LNCaP clone FGC (cell line): ENCODE results near the gene FSTL4.

Experiments used
- DNase-seq: peaks from one replicate; pipeline ENCODE4 v3.0.0-alpha.2; 2011; ENCODE audit warnings: low read depth
- H3K4me3 ChIP-seq: 2 replicates; pipeline ENCODE4 v1.5.1; 2011; ENCODE audit warnings: mild to moderate bottlenecking, low read depth, low read length, control low read depth
- CTCF ChIP-seq: IDR thresholded peaks from 2 replicates; pipeline ENCODE4 v1.5.1; 2012; ENCODE audit warnings: mild to moderate bottlenecking; ENCODE audit not compliant: control insufficient read depth, insufficient read depth; ENCODE audit errors: extremely low read depth

The FSTL4 gene

GRCh38 chr5:133400831-133401351, 211.4 kb downstream of the FSTL4 start:
- no peak for DNase-seq
- H3K4me3 ChIP-seq: no peak overlapping the region
- TF ChIP-seq CTCF: no peak

GRCh38 chr5:133400120-133400519, 212.2 kb downstream of the FSTL4 start:
- DNase-seq: no peak
- H3K4me3 ChIP-seq: no peak overlapping the region
- TF ChIP-seq CTCF: no peak

GRCh38 chr5:133399247-133399891, 213.0 kb downstream of the FSTL4 start:
- no peak overlapping the region for H3K4me3 ChIP-seq
- no peak for DNase-seq
- TF ChIP-seq CTCF: no peak

GRCh38 chr5:133398646-133399101, 213.7 kb downstream of the FSTL4 start:
- no peak for DNase-seq
- no peak overlapping the region for H3K4me3 ChIP-seq
- no peak for TF ChIP-seq CTCF

GRCh38 chr5:133397990-133398645, 214.2 kb downstream of the FSTL4 start:
- no peak overlapping the region for H3K4me3 ChIP-seq
- TF ChIP-seq CTCF: no peak
- DNase-seq: no peak

GRCh38 chr5:133397348-133397747, 215.0 kb downstream of the FSTL4 start:
- no peak for DNase-seq
- TF ChIP-seq CTCF: no peak

More at GRCh38 chr5:133397348-133397747, 215.0 kb downstream of the FSTL4 start:
- H3K4me3 ChIP-seq: no peak overlapping the region
